GM19351 (cell line): ENCODE measurements around the gene LYRM2.

Experiments
- ATAC-seq: cut with Tn5 transposase; IDR thresholded peaks from one replicate; pipeline ENCODE4 v1.9.1; 2021; ENCODE audit warnings: mild to moderate bottlenecking, moderate library complexity; ENCODE audit not compliant: unreplicated experiment

Gene LYRM2

DNA sequence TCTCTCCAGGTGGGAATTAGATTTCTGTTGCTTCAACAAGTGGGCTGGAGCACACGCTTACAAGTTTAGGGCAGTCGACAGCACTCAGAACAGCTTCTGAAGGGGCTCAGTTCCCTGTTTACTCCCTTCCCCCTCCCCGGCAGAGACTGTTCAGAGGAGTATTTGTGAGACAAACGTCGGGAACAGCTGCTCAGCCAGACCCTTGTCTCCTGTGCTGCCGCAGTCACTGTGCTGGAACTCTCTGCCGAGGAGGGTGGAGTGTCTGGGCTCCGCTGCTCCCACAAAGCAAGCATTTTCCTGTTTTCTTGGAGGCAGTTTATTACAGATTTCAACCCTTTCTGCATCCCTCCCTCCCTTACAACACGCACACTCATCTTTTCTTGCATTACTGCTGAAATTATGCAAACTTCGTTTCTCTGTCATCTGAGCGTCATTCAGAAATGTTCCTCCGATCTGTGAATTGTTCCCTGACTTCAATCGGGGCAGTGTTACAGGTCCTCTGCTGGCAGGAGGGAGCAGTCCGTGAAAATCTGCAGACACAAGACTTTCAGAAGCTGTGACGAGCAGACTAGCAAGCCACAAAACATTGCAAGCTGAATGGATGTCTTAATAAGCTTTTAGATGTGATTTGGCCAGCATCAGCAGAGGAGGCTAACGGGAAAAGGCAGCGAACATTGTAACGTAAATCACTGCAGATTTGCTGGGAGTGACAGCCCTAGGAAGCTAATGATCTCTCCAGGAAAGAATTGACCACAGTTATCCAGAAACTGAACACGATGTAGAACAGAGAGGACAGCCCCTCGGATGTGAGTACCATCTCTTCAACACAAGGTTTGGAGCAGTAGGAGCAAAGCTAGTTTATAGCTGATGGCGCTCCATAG lies 76.2 kb downstream of the LYRM2 start:
- ATAC-seq: no peak

DNA sequence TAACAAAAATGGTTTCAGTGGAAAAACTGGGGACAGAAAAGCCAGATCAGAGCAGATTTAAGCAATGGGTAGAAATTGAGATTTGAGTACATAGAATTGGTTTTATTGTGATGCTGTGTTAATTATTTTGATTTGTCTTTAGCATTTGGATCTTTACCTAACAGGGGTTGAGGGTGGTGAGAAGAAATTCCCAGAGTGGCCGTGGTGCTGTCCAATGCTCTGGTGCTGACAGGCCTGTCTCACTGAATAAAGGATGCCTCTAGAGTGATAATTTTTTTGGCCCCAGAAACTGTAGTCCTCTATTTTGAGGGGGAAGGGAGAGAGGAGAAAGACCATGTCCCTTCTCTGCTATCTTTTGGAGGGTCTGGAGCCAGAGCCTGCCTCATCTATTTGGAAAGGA lies 79.1 kb downstream of the LYRM2 start:
- no peak for ATAC-seq

DNA sequence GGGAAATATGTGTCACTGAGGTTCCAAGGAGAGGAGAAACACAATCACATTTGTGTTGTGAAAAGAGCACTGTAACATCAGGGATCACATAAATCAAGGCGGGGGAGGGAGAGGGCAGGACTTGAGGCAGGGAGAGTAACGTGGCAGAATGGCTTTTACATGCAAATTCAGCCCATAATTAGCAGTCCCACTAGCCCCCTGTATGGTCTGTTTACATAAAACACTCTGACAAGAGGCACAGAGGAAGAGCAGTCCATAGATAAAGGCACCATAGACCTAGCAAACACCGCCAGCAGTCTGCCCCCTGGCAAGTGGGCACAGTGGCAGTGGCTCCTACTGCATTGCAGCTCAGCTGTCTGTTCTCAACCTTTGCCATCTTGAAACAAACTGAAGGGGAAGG lies 82.7 kb downstream of the LYRM2 start:
- ATAC-seq: no peak

DNA sequence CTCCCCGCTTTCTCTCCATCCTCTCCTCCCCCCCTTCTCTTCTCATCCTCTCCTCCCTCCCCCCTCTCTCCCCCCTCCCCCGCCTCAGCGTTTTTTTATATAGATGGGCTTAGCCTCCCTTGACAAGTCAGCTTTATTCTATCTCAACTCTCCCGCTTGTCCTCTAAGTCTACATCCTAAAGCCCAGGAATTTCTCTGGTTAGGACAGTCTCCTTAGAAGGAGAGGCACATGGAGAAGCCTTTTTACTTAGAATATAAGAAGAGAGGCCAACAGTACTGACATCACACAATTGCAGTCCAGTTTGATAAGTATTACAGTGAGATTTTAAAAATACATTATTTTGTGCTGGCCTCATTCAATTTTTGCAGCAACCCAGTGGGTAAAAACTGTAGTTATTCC lies 83.5 kb downstream of the LYRM2 start:
- no peak for ATAC-seq

DNA sequence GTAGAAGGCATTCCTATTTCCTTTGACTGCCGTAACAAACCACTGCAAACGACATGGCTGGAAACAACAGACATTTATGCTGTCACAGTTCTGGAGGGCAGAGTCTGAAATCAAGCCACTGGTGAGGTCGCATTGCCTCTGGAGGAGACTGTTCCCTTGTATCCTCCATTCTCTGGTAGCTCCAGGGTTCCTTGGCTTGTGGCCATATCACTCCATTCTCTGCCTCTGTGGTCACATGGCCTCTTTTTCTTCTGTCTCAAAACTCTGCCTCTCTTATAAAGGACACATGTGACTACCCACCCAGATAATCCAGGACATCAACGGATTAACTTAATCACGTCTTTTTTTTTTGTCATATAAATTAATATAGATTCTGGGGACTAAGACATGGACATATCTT lies 84.4 kb downstream of the LYRM2 start:
- ATAC-seq: no peak

DNA sequence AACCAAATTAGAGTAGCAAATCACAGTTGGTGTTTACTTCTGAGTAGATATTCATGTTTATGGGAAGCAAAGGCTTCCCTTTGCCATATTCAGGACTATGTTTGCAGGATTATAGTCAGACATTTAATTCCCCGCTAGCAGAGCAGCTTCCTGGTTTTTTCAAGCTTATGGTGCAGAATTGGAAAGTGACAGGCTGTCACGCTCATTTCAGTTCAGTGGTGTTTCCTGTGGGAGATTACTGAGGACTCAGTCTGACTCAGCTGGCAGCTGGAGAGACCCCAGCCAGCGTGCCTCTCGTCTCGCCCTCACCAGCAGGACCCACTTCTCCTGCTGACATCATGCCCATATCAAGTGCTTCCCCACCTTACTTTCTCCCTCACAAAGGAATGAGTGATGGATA lies 85.1 kb downstream of the LYRM2 start:
- ATAC-seq: no peak

DNA sequence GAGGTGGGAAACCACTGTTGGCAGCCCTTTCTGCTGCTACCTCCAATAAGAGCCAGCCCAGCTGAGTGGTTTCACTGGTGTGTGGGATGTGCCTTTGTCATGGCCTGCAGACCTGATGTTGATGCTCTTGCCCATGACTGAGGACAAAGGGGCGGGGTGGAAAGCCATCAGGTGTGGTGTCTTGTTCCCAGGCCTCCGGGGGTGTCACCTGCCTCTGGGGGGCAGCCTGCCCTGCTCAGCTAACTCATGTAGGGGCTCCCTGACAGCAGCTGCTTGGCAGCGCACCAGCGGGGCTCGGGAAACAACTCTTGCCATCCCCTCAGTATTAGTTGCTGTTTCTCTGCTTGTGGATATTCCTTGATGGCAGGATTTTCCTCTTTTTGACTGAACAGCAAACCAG lies 91.3 kb downstream of the LYRM2 start:
- ATAC-seq: no peak

DNA sequence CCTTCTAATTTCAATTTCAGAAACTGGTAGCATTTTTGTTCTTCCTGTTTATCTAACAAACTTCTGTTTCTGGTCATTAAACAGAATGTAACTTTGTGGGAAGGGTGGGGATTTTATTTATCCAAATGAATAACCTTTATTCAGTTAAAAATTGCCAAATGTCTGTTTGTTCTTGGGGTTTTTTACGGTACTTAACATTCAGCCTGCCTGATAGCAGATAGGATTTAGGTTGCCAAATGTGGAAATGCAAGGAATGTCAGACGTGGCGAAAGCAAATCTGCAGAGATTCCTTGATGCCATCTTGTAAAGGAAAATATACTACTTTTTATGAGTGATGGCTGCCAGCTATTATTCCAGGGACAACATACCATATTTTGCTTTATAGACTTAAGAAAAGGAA lies 95.7 kb downstream of the LYRM2 start:
- ATAC-seq: no peak

DNA sequence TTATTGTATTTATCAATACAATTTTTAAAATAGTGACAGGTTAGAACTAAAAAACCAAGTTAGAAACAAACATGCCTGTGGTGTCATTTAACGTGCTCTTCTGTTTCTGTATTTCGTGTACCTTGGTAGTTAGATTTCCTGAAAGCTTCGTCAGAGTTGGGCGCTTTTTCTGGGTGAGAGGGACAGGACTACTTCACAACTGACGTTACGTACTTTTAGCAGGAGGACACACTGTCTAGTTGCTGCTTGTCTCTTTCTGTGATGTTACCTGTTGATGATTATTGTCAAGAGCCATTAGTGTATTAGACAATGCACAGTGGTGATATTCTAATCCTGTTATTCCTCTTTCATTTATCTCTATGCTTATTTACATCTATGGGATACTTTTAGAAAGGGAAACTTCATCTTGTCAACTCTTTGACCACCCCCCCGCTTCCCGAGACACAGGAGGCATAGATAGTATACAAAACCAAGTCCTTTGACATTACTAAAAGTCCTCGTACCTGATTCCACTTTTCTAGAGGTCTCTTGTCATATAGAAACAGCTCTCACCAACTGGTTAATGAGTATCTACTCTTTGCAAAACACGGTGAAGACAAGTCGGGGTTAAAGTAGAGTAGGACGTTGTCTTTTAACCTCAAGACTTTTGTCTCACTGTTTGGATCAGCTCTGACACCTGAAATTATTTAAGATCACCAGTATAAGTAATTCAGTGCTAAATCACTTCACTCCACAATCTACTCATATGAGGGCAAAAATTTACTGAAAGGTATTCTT lies 96.3 kb downstream of the LYRM2 start:
- no peak for ATAC-seq

DNA sequence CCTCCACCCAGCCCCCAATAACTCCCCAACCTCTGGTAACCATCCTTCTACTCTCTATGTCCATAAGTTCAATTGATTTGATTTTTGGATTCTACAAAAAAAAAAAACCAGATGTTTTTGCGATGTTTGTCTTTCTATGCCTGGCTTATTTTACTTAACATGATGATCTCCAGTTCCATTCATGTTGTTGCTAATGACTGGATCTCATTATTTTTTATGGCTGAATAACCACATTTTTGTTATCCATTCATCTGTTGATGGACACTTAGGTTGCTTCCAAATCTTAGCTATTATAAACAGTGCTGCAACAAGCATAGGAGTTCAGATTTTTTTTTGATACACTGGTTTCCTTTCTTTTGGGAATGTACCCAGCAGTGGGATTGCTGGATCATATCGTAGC lies 98.8 kb downstream of the LYRM2 start:
- ATAC-seq: no peak

DNA sequence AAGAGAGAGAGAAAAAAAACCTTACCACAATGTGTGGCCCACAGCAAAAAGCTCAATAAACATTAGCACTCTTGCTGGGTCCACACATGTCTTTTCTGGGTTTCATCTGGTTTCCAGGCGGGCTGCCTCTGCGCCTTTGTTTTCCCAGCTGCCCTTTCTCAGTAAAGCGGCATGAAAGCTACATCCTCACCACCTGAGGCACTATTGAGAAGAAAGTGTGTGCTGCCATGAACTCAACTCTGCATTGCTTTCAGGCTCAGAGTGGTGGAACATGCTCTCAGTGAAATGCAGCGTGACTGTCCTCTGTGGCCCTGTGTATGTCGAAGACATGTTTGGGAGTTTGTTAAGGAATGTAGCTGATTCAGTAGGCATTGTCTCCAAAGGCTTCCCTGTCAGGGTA lies 102.3 kb downstream of the LYRM2 start:
- no peak for ATAC-seq

DNA sequence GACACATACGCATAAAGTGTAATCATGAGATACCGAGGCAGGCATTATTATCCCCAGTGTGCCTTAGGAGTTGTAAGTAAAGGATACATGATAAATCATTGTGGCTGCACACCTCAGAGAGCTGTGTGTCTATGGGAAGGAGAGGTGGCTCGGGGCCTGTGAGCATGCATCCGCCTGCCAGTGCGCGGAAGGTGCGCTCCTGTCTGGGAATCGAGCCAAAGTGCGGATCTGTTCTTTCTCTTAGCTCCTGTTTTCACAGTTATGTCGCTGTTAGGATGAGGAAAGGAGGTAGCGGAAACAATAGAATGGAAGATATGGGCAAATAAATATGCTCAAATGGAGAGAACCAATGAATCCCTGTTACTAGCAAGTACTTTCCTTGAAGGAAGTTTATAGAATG lies 107.6 kb downstream of the LYRM2 start:
- no peak for ATAC-seq

DNA sequence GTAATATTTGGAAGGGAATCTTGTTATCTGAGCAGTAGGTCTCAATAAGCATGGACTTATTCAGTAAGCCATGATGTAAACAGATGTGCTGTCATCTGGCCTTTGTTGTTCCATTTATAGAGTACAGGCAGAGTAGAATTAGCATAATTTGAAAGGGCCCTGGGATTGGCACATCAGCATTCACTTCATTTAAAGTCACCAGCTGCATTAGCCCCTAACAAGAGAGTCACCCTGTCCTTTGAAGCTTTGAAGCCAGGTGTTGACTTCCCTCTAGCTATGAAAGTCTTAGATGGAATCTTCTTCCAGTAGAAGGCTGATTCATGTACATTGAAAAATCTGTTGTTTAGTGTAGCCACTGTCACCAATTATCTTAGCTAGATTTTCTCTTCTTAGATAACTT lies 109.7 kb downstream of the LYRM2 start:
- no peak for ATAC-seq

DNA sequence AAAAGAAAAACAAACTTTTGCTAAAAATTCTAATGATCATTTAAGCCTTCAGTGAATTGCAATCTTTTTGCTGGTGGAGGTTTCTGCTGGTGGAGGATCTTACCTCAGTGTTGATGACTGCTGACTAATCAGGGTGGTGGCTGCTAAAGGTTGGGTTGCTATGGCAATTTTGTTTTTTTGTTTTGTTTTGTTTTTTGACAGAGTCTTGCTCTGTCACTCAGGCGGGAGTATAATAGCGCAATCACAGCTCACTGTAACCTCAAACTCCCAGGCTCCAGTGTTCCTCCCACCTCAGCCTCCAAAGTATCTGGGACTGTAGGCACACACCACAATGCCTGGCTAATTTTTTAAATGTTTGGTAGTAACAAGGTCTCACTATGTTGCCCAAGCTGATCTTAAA lies 110.9 kb downstream of the LYRM2 start:
- ATAC-seq: no peak

DNA sequence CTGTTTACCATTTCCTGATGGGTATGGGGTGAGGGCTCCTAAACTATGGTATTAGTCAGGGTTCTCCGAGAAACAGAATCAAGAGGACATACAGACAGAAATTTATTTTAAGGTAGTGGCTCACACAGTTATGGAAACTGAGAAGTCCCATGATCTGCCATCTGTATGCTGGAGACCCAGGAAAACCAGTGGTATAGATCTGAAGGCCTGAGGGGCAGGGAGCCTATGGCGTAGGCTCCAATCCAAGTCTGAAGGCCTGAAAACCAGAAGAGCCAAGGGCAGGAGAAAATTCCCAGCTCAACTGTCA lies 112.0 kb downstream of the LYRM2 start:
- ATAC-seq: no peak

DNA sequence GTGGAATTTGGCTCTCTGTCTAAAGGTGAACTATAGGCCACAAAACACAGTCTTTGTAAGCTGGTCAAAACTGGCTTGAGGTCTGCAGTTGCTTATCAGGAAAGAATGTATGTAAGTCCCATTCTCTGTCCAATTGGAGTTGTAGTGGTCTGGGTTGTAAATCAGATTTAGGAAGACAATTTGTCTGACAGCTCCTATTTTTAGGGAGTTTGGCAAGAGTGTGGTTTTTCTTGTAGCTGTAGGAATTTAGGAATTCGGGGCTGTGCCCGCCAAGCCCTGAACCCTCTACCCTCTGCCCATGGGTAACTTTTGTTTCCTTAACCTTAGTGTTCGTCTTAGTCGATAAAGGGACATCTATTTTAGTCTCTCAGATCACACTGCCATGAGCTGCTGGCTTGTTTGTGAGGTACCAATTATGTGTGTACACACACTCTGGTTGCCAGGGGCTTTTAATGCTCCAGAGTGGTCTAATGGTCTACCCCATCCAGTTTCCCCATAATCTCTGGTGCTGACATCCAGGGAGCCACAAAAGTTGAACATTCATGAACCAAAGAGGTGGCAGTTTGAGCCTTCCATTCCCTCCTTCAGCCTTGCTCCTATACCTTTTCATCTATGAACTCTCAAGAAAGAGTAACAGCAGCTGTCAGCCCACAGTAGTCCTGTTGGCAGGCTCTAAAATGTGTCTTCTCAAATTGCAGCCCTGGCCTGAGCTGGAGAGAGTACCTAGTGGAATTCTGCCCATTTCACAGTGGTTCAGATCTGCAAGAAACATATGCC lies 112.6 kb downstream of the LYRM2 start:
- ATAC-seq: no peak

DNA sequence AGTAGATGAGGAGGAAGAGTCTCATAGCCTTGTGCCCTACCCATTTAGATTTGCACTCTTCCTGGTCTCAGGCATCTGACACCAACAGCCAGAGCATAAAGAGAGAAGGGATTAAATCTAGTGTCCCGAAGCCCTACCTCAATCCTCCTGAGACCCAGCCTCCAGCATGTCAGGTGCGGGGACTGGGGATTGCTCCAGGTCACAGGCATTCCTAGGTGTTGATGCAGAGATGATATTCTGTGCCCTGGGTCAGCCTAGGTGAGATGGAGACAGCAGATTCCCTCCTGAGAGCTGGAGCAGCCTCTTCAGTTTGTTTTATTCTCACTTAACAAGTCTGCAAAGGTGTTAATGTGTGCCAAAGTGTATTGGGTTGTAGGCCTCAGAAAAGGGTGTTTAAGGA lies 115.8 kb downstream of the LYRM2 start:
- no peak for ATAC-seq

DNA sequence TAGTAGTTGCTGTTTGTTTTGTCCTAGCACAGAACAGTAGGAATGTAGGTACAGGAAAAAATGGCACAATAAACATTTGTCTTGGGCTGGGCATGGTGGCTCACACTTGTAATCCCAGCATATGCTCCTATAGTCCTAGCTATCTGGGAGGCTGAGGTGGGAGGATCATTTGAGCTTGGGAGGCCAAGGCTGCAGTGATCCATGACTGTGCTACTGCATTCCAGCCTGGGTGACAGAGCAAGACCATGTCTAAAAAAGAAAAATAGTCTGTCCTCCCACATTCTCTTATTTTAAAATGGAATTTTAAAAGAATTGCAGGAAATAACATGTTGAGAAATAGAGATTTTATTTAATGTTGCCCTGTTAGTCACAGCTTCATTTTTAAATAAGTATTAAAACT lies 117.8 kb downstream of the LYRM2 start:
- ATAC-seq: no peak

DNA sequence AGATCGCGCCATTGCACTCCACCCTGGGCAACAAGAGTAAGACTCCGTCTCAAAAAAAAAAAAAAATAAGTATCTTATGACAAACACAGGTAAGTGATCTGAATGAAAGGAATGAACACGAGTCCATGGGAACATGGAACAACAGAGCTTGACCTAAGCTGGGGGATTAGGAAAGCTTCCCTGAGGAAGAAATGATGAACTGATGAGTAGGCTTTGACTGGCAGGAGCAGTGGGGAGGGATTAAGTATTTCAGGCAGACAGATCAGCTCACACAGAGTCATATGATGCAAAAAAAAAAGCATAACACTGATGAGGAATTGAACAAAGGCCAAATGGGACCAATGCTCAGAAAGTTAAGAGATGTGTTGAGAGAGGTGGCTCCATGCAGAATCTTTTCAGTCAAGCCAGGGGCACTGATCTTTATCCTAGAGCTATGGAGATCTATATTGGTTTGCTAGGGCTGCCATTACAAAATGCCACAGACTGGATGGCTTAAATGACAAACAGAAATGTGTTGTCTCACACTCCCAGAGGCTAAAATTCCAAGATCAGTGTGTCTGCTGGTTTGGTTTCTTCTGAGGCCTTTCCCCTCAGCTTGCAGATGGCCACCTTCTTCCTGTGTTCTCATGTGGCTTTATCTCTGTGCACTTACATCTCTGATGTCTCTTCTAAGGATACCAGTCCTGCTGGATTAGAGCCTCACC lies 120.0 kb downstream of the LYRM2 start:
- no peak for ATAC-seq
